Activated CD8-positive, alpha-beta T cell treated with anti-CD3 and anti-CD28 coated beads, Interleukin-2, amount 10 ng/mL, durations not matched to agents 7 days and 5 days (primary cell): ENCODE measurements around the gene MRPS9. TPM values are rescaled to one million over a fixed set of nuclear protein-coding genes. Genes with fewer than 3 reads are reported as not detected.
A peak's percentile ranks its signal among the peaks of the same experiment; 100 is the strongest.

Experiments
- ATAC-seq: fragments of 150-1000 bp; cut with Tn5 transposase; one replicate; pipeline ENCODE4 v1.10.0; 2021; ENCODE audit warnings: moderate library complexity
- CTCF ChIA-PET: fragments of 350-600 bp; sonication (Branson Sonifier 250); formaldehyde crosslinking; loops from one replicate; lab custom pipeline; 2021; ENCODE audit warnings: antibody characterized with exemption; lab: Charles Lee
- POLR2A ChIA-PET: fragments of 350-600 bp; sonication (Branson Sonifier 250); formaldehyde crosslinking; loops from one replicate; lab custom pipeline; 2021; ENCODE audit warnings: antibody characterized with exemption; lab: Charles Lee
- DNase-seq: peaks from one replicate; pipeline ENCODE4 v3.0.0-alpha.2; 2020
- H3K27ac Mint-ChIP-seq: one replicate; pipeline ENCODE4 v1.8.0; 2021; ENCODE audit warnings: mild to moderate bottlenecking, mixed read lengths
- H3K27me3 Mint-ChIP-seq: one replicate; pipeline ENCODE4 v1.8.0; 2021; ENCODE audit warnings: low read depth, mixed read lengths
- H3K36me3 Mint-ChIP-seq: one replicate; pipeline ENCODE4 v1.8.0; 2021; ENCODE audit warnings: low read depth, mixed read lengths
- H3K4me1 Mint-ChIP-seq: one replicate; pipeline ENCODE4 v1.8.0; 2021; ENCODE audit warnings: low read depth, mixed read lengths
- H3K4me3 Mint-ChIP-seq: one replicate; pipeline ENCODE4 v1.8.0; 2021; ENCODE audit warnings: mild to moderate bottlenecking, mixed read lengths
- H3K9me3 Mint-ChIP-seq: one replicate; pipeline ENCODE4 v1.8.0; 2022; ENCODE audit warnings: mixed read lengths; ENCODE audit not compliant: insufficient read depth
- total RNA-seq, 2 experiments: library from RNA; stranded (reverse); gene quantifications; one replicate each; pipeline ENCODE4 v1.2.3, GENCODE V29; 2021

Gene MRPS9
- total RNA-seq, 2 experiments from 2014 or later, result 24.9 to 25.2 TPM

- H3K4me3 Mint-ChIP-seq, result no peak overlapping the region
- ChIA-PET POLR2A (interaction anchor here (0.5 kb wide), 1 partner anchor 1093 kb away, joined by 3 read pairs; no protein-coding TSS in a partner anchor), CTCF (interaction anchor here (1.6 kb wide), 1 partner anchor 28 kb away, joined by 8 read pairs; no protein-coding TSS in a partner anchor)
- H3K4me1 Mint-ChIP-seq, result peaks cover 9% of the 10 kb centered on the region
- no peak for ATAC-seq
- H3K9me3 Mint-ChIP-seq, result no peaks in the 10 kb centered on the region
- peaks cover 35% of the 10 kb centered on the region for H3K27me3 Mint-ChIP-seq
- no peak for DNase-seq
- H3K27ac Mint-ChIP-seq, result no peak overlapping the region
- no peaks in the 10 kb centered on the region for H3K36me3 Mint-ChIP-seq
These were observed 104.4 kb downstream of the MRPS9 start for GRCh38 chr2:105142239-105142638.

GRCh38 chr2:105143094-105143466 is 105.2 kb downstream of the MRPS9 start:
- H3K36me3 Mint-ChIP-seq, result no peaks in the 10 kb centered on the region
- no peaks in the 10 kb centered on the region for H3K9me3 Mint-ChIP-seq
- H3K4me1 Mint-ChIP-seq, result peaks cover 9% of the 10 kb centered on the region
- H3K27ac Mint-ChIP-seq, result no peak overlapping the region
- peak overlapping the region; percentile 73 for H3K4me3 Mint-ChIP-seq
- ChIA-PET CTCF (interaction anchor here (1.6 kb wide), 1 partner anchor 28 kb away, joined by 8 read pairs; no protein-coding TSS in a partner anchor), POLR2A (interaction anchor here (0.5 kb wide), 1 partner anchor 1094 kb away, joined by 3 read pairs; no protein-coding TSS in a partner anchor)
- H3K27me3 Mint-ChIP-seq, result peaks cover 39% of the 10 kb centered on the region
- ATAC-seq (no peak), DNase-seq (no peak)

- Mint-ChIP-seq H3K27me3 (peaks cover 39% of the 10 kb centered on the region), H3K9me3 (no peaks in the 10 kb centered on the region), H3K4me1 (peaks cover 9% of the 10 kb centered on the region), H3K4me3 (peak overlapping the region; percentile 73), H3K36me3 (no peaks in the 10 kb centered on the region), H3K27ac (no peak overlapping the region)
- ChIA-PET POLR2A (no interaction called here), CTCF (interaction anchor here (1.6 kb wide), 1 partner anchor 29 kb away, joined by 8 read pairs; no protein-coding TSS in a partner anchor)
- ATAC-seq (peak; percentile 72), DNase-seq (peak; percentile 57)
These were observed 105.7 kb downstream of the MRPS9 start for GRCh38 chr2:105143467-105144151.

- peak overlapping the region; percentile 23 for H3K27ac Mint-ChIP-seq
- ATAC-seq (peak; percentile 54), DNase-seq (no peak)
- H3K27me3 Mint-ChIP-seq, result peaks cover 42% of the 10 kb centered on the region
- POLR2A ChIA-PET, result no interaction called here
- H3K4me1 Mint-ChIP-seq, result peaks cover 9% of the 10 kb centered on the region
- CTCF ChIA-PET, result no interaction called here
- no peaks in the 10 kb centered on the region for H3K9me3 Mint-ChIP-seq
- H3K36me3 Mint-ChIP-seq, result no peaks in the 10 kb centered on the region
- peak overlapping the region; percentile 67 for H3K4me3 Mint-ChIP-seq
These were observed 106.5 kb downstream of the MRPS9 start for GRCh38 chr2:105144152-105144940.

- peaks cover 42% of the 10 kb centered on the region for H3K27me3 Mint-ChIP-seq
- H3K36me3 Mint-ChIP-seq, result no peaks in the 10 kb centered on the region
These were observed 107.1 kb downstream of the MRPS9 start for GRCh38 chr2:105144941-105145300.

GRCh38 chr2:105149272-105149671 is 111.4 kb downstream of the MRPS9 start:
- DNase-seq (no peak), ATAC-seq (no peak)
- Mint-ChIP-seq H3K9me3 (no peaks in the 10 kb centered on the region), H3K4me3 (no peak overlapping the region), H3K36me3 (no peaks in the 10 kb centered on the region), H3K4me1 (peaks cover 6% of the 10 kb centered on the region), H3K27me3 (peaks cover 32% of the 10 kb centered on the region), H3K27ac (no peak overlapping the region)
- CTCF ChIA-PET, result interaction anchor here (1.1 kb wide), 1 partner anchor 17 kb away, joined by 3 read pairs; no protein-coding TSS in a partner anchor
- POLR2A ChIA-PET, result no interaction called here

More at GRCh38 chr2:105144941-105145300, 107.1 kb downstream of the MRPS9 start:
- no peak overlapping the region for H3K27ac Mint-ChIP-seq
- CTCF ChIA-PET, result interaction anchor here (0.6 to 1.2 kb wide), 2 partner anchors 31 to 1049 kb away, joined by 3 read pairs; partner anchors contain the start of gene UXS1
- ATAC-seq (no peak), DNase-seq (no peak)
- peaks cover 9% of the 10 kb centered on the region for H3K4me1 Mint-ChIP-seq
- POLR2A ChIA-PET, result no interaction called here
- H3K4me3 Mint-ChIP-seq, result peak overlapping the region; percentile 67
- H3K9me3 Mint-ChIP-seq, result no peaks in the 10 kb centered on the region

Other genes with a start within 250 kb of the MRPS9 start
- gene POU3F3, start 184.0 kb upstream of the MRPS9 start, total RNA-seq, result not detected
- gene GPR45, start 203.7 kb downstream of the MRPS9 start, total RNA-seq, result not detected